A673 (cell line): ENCODE data around the gene NCAPH2. TPM values are rescaled to one million over a fixed set of nuclear protein-coding genes. Genes with fewer than 3 reads are reported as not detected.

Experiments
- BruUV-seq: library from RNA; stranded (reverse); fragments of 400-500 nt; replicated peaks from 2 replicates; lab custom pipeline; 2021; lab: Mats Ljungman, UMichigan
- CTCF ChIA-PET: fragments of 300-600 bp; sonication (Branson Sonifier 250); formaldehyde crosslinking; loops from one replicate; lab custom pipeline; 2022; ENCODE audit warnings: antibody characterized with exemption; lab: Charles Lee
- POLR2A ChIA-PET: fragments of 300-600 bp; sonication (Branson Sonifier 250); formaldehyde crosslinking; loops from one replicate; lab custom pipeline; 2022; ENCODE audit warnings: antibody characterized with exemption; ENCODE audit not compliant: low non-redundant PET; lab: Charles Lee
- DNase-seq: peaks from one replicate; pipeline ENCODE4 v3.0.0-alpha.2; 2015; ENCODE audit warnings: low spot score
- H3K27ac ChIP-seq: fragments of 200-600 bp; sonication (generic); 2 replicates; pipeline ENCODE4 v1.5.1; 2016; ENCODE audit warnings: mixed run types, low read depth, mild to moderate bottlenecking, mixed read lengths, antibody characterized with exemption, low read length; ENCODE audit not compliant: poor library complexity, severe bottlenecking
- H3K27me3 ChIP-seq: fragments of 200-600 bp; sonication (generic); replicated peaks from 2 replicates; pipeline ENCODE4 v1.6.1; 2017; ENCODE audit warnings: mixed run types, low read depth, mild to moderate bottlenecking, mixed read lengths, antibody characterized with exemption, low read length; ENCODE audit not compliant: insufficient read depth, poor library complexity
- H3K36me3 ChIP-seq: fragments of 200-600 bp; sonication (generic); 2 replicates; pipeline ENCODE4 v1.6.1; 2016; ENCODE audit warnings: mixed run types, mild to moderate bottlenecking, mixed read lengths, antibody characterized with exemption, low read length; ENCODE audit not compliant: insufficient read depth, poor library complexity, severe bottlenecking
- H3K4me1 ChIP-seq: fragments of 200-600 bp; sonication (generic); 2 replicates; pipeline ENCODE4 v1.6.1; 2017; ENCODE audit warnings: mixed run types, mild to moderate bottlenecking, mixed read lengths, antibody characterized with exemption, low read length; ENCODE audit not compliant: insufficient read depth, poor library complexity, severe bottlenecking
- H3K4me3 ChIP-seq: fragments of 200-600 bp; sonication (generic); 2 replicates; pipeline ENCODE4 v1.5.1; 2016; ENCODE audit warnings: low read depth, mixed run types, mild to moderate bottlenecking, mixed read lengths, low read length; ENCODE audit not compliant: poor library complexity, severe bottlenecking
- H3K9me3 ChIP-seq: fragments of 200-600 bp; sonication (generic); 2 replicates; pipeline ENCODE4 v1.6.1; 2016; ENCODE audit warnings: mixed run types, low read depth, mild to moderate bottlenecking, mixed read lengths, antibody characterized with exemption, low read length; ENCODE audit not compliant: poor library complexity, severe bottlenecking
- EZH2 ChIP-seq: fragments of 200-600 bp; sonication (generic); IDR thresholded peaks from 2 replicates; pipeline ENCODE4 v1.6.1; 2017; ENCODE audit warnings: borderline replicate concordance, low read depth, mild to moderate bottlenecking, mixed read lengths, antibody characterized with exemption, low read length; ENCODE audit not compliant: poor library complexity, severe bottlenecking
- intact Hi-C: fragments of 100-400 bp; cut with micrococcal nuclease; formaldehyde crosslinking; loops from one replicate; pipeline ENCODE4 v1.10.0; 2022; ENCODE audit not compliant: unreplicated experiment
- total RNA-seq: library from RNA; stranded (reverse); gene quantifications from 2 replicates; pipeline ENCODE4 v1.2.3, GENCODE V29; 2021
- TF ChIP-seq, protein P1 (sequence below): fragments of 300-800, 200-600 bp; sonication (generic); conservative IDR thresholded peaks from 2 replicates; pipeline ENCODE4 v1.5.1; 2017; ENCODE audit warnings: low read depth, mild to moderate bottlenecking, antibody characterized with exemption, low read length, moderate library complexity, mixed read lengths

NCAPH2 gene
- total RNA-seq, 1 experiment from 2014 or later = 135 TPM

DNA sequence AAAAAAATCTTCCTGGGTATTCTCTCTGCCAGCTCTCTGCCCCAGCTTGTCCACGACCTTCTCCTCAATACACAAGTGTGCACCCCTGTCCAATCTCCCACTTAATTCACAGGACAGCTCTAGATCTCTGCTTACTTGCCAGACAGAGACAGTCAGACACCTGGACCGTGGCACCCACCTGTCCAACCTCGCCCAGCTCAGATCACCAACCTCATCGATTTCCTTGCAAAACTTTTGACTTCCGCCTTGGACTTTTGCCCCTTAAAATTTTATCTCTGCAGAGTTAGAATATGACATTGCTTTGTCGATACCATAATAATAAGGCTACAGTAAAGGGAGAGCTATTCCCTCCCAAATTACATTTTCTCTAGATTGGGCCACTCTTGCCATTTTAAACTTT, 10.9 kb upstream of the NCAPH2 start:
- Histone ChIP-seq H3K4me1 (peaks cover 5% of the 10 kb centered on the region), H3K4me3 (no peak overlapping the region), H3K27ac (no peak overlapping the region), H3K9me3 (no peaks in the 10 kb centered on the region), H3K27me3 (no peaks in the 10 kb centered on the region), H3K36me3 (no peaks in the 10 kb centered on the region)
- DNase-seq = no peak
- TF ChIP-seq EZH2 = no peak
- TF ChIP-seq, protein P1, sequence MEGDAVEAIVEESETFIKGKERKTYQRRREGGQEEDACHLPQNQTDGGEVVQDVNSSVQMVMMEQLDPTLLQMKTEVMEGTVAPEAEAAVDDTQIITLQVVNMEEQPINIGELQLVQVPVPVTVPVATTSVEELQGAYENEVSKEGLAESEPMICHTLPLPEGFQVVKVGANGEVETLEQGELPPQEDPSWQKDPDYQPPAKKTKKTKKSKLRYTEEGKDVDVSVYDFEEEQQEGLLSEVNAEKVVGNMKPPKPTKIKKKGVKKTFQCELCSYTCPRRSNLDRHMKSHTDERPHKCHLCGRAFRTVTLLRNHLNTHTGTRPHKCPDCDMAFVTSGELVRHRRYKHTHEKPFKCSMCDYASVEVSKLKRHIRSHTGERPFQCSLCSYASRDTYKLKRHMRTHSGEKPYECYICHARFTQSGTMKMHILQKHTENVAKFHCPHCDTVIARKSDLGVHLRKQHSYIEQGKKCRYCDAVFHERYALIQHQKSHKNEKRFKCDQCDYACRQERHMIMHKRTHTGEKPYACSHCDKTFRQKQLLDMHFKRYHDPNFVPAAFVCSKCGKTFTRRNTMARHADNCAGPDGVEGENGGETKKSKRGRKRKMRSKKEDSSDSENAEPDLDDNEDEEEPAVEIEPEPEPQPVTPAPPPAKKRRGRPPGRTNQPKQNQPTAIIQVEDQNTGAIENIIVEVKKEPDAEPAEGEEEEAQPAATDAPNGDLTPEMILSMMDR = no peak
- no TSS peak for BruUV-seq
- intact Hi-C loops = loop anchor here (10.0 kb wide), 1 partner anchor 222 kb away; the partner anchor contains the start of gene MAPK11
- ChIA-PET POLR2A (no interaction called here), CTCF (interaction anchor here (1.1 to 2.1 kb wide), 3 partner anchors 29 to 256 kb away, joined by 3 to 14 read pairs (median 3); partner anchors contain the start of gene SCO2)

DNA sequence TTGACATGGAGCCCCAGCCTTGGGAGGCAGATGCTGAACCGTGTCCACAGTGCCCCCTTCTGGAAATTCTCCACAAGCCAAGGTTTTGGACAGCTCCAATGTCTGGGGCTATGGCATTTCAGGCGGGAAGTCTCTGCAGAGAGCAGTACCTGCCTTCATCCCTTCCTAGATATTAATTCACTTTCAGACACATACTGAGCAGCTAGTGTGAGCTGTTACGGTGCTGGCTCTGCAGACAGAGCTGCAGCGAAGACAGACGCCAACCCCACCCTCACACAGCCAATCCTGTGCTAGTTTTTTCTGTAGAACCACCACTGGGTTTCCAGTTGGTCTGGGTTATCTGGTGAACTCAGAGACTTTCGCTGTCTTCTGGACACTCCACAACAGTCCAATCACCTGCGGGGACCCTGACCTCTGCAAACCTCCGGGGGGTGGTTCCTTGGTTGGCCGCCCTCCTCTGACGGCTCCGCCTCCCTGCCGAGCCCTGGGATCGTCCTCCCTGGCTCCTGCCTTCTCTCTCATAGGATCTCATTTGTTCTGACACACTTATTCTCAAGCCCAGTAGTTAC, 9.6 kb upstream of the NCAPH2 start:
- BruUV-seq = no TSS peak
- intact Hi-C loops = loop anchor here (2.0 to 10.0 kb wide), 2 partner anchors 224 to 258 kb away; partner anchors contain the start of gene MAPK11
- H3K4me3 ChIP-seq = peak overlapping the region; percentile 31

DNA sequence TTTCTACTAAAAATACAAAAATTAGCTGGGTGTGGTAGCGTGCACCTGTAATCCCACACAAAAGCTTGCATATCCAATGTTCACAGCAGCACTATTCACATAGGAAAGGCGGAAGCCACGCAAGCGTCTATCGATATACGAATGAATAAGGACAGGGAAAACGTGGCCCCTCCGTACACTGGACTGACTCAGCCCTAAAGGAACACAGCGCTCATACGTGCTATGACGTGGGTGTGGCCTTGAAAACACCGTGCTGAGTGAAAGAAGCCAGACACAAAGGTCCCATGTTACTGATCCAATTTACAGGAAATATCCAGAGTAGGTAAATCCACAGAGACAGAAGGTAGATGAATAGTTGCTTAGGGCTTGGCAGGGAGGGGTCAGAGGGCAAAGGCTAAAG, 7.6 kb upstream of the NCAPH2 start:
- Histone ChIP-seq H3K27ac (no peak overlapping the region), H3K27me3 (no peaks in the 10 kb centered on the region), H3K9me3 (no peaks in the 10 kb centered on the region), H3K36me3 (peaks cover 23% of the 10 kb centered on the region), H3K4me3 (no peak overlapping the region), H3K4me1 (peaks cover 5% of the 10 kb centered on the region)
- CTCF ChIA-PET = interaction anchor here (0.6 to 0.7 kb wide), 2 partner anchors 25 to 48 kb away, joined by 3 to 7 read pairs; partner anchors contain the start of gene SCO2
- no peak for DNase-seq
- BruUV-seq = no TSS peak
- intact Hi-C loops = no loop called here
- POLR2A ChIA-PET = no interaction called here
- TF ChIP-seq EZH2 = no peak
- TF ChIP-seq, protein P1 = no peak

More for the DNA sequence above, 9.6 kb upstream of the NCAPH2 start:
- Histone ChIP-seq H3K27ac (peak overlapping the region; percentile 17), H3K9me3 (no peaks in the 10 kb centered on the region), H3K36me3 (peaks cover 10% of the 10 kb centered on the region), H3K27me3 (no peaks in the 10 kb centered on the region), H3K4me1 (peaks cover 5% of the 10 kb centered on the region)
- ChIA-PET POLR2A (no interaction called here), CTCF (interaction anchor here (0.8 to 2.1 kb wide), 5 partner anchors 9 to 257 kb away, joined by 3 to 14 read pairs (median 3); partner anchors contain the start of genes LMF2, NCAPH2 and SCO2)
- no peak for TF ChIP-seq EZH2
- TF ChIP-seq, protein P1 = peak; percentile 83
- peak; percentile 80 for DNase-seq
